K562 (cell line): Measurements from ENCODE around the gene TTN. TPM values are rescaled to one million over a fixed set of nuclear protein-coding genes. Genes with fewer than 3 reads are reported as not detected.

Source experiments
- HDAC1 ChIP-seq, 2 experiments: fragments of 450-650 bp; IDR thresholded peaks; 2 replicates each; pipeline ENCODE4 v1.6.1; 2016 to 2017; ENCODE audit warnings: inconsistent platforms in 1 of 2, mild to moderate bottlenecking in 1 of 2, moderate library complexity in 1 of 2
- NFIC ChIP-seq: fragments of 450-650 bp; IDR thresholded peaks from 2 replicates; pipeline ENCODE4 v1.6.1; 2017; ENCODE audit warnings: mild to moderate bottlenecking, inconsistent platforms
- POU5F1 ChIP-seq: fragments of 150-350 bp; IDR thresholded peaks from 2 replicates; pipeline ENCODE4 v1.6.1; 2014; ENCODE audit warnings: borderline replicate concordance, low read length, low read depth, mild to moderate bottlenecking; ENCODE audit not compliant: partially characterized antibody
- ZNF143 ChIP-seq: sonication (generic); formaldehyde crosslinking; IDR thresholded peaks from 2 replicates; pipeline ENCODE4 v1.9.0; 2022; ENCODE audit warnings: mild to moderate bottlenecking, missing genetic modification reagents
- polyA plus RNA-seq, 8 experiments: library from polyadenylated mRNA; depleted of rRNA in 4 of 8; stranded (reverse) in 5 of 8; unstranded in 3 of 8; fragments of >200 nt; fragmentation: Nextera tagmentation in 2 of 8; fragmentation: Illumina TruSeq in 1 of 8; extraction: Ambion mirVana in 2 of 8; extraction: Trizol in 1 of 8; gene quantifications; 2 replicates each; pipeline versions ENCODE4 v1.2.1 to v1.2.3, GENCODE V29; 2011 to 2014; ENCODE audit warnings: inconsistent platforms in 1 of 8, missing spikeins in 1 of 8
- total RNA-seq, 7 experiments: library from RNA; depleted of rRNA in 6 of 7; stranded (reverse); fragments of >200 nt in 6 of 7; fragmentation: Illumina TruSeq in 2 of 7; extraction: Trizol in 2 of 7; gene quantifications; 2 replicates each; pipeline versions ENCODE4 v1.2.1 to v1.2.3, GENCODE V29; 2011 to 2021; ENCODE audit warnings: low replicate concordance in 1 of 7
- TF ChIP-seq, protein P1 (sequence below): fragments of 450-650 bp; IDR thresholded peaks from 2 replicates; pipeline ENCODE4 v1.7.0; 2016; ENCODE audit warnings: borderline replicate concordance
- TF ChIP-seq, protein P2 (sequence below): fragments of 450-650 bp; IDR thresholded peaks from 2 replicates; pipeline ENCODE4 v1.6.1; 2016
- TF ChIP-seq, protein P3 (sequence below): fragments of 200-800 bp; sonication (Bioruptor generic); IDR thresholded peaks from 2 replicates; pipeline ENCODE4 v1.6.1; 2016; ENCODE audit warnings: missing genetic modification characterization, missing compliant biosample characterization
- TF ChIP-seq, protein P4 (sequence below): sonication (generic); formaldehyde crosslinking; IDR thresholded peaks from 2 replicates; pipeline ENCODE4 v1.8.0; 2022; ENCODE audit warnings: mild to moderate bottlenecking, low read depth, missing genetic modification reagents
- TF ChIP-seq, protein P5 (sequence below), 2 experiments: IDR thresholded peaks in 1 of 2; conservative IDR thresholded peaks in 1 of 2; 2 replicates each; pipeline ENCODE4 v1.6.1; 2016; ENCODE audit warnings: low read depth in 2 of 2, mild to moderate bottlenecking in 1 of 2, missing compliant biosample characterization in 1 of 2, missing genetic modification characterization in 1 of 2, moderate library complexity in 1 of 2

TTN gene
- total and polyA plus RNA-seq, 9 of the 15 experiments (the other 6 are each of a cell fraction or from before 2014, with no cell fraction given), result under 0.01 to 0.20 (median 0.04) TPM; not detected in 1

DNA sequence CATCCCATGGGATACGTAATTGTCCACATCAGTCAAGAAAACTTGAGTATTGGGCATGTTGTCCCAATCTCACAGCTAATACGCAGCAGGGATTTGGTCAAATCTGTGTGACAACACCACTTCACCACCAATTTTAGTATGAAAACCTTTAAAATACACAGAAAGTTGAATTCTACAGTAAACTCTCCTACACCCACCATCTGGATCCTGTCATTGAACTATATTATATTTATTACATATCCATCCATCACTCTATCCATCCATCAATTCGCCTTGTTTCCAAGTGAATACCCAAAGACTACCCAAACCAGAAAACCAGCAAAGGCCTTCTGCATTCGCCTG lies 328.0 kb downstream of the TTN start (continued):
- TF ChIP-seq ZNF143 (CRISPR knock-in tag) (no peak), NFIC (no peak), POU5F1 (peak; percentile 2), HDAC1 (IDR thresholded peaks at IDR 0.05) (no peak)
- TF ChIP-seq, protein P1, sequence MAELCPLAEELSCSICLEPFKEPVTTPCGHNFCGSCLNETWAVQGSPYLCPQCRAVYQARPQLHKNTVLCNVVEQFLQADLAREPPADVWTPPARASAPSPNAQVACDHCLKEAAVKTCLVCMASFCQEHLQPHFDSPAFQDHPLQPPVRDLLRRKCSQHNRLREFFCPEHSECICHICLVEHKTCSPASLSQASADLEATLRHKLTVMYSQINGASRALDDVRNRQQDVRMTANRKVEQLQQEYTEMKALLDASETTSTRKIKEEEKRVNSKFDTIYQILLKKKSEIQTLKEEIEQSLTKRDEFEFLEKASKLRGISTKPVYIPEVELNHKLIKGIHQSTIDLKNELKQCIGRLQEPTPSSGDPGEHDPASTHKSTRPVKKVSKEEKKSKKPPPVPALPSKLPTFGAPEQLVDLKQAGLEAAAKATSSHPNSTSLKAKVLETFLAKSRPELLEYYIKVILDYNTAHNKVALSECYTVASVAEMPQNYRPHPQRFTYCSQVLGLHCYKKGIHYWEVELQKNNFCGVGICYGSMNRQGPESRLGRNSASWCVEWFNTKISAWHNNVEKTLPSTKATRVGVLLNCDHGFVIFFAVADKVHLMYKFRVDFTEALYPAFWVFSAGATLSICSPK, result no peak
- TF ChIP-seq, protein P2, sequence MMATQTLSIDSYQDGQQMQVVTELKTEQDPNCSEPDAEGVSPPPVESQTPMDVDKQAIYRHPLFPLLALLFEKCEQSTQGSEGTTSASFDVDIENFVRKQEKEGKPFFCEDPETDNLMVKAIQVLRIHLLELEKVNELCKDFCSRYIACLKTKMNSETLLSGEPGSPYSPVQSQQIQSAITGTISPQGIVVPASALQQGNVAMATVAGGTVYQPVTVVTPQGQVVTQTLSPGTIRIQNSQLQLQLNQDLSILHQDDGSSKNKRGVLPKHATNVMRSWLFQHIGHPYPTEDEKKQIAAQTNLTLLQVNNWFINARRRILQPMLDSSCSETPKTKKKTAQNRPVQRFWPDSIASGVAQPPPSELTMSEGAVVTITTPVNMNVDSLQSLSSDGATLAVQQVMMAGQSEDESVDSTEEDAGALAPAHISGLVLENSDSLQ, result peak; percentile 31; the same call in 1 of the 2 replicates
- TF ChIP-seq, protein P3, sequence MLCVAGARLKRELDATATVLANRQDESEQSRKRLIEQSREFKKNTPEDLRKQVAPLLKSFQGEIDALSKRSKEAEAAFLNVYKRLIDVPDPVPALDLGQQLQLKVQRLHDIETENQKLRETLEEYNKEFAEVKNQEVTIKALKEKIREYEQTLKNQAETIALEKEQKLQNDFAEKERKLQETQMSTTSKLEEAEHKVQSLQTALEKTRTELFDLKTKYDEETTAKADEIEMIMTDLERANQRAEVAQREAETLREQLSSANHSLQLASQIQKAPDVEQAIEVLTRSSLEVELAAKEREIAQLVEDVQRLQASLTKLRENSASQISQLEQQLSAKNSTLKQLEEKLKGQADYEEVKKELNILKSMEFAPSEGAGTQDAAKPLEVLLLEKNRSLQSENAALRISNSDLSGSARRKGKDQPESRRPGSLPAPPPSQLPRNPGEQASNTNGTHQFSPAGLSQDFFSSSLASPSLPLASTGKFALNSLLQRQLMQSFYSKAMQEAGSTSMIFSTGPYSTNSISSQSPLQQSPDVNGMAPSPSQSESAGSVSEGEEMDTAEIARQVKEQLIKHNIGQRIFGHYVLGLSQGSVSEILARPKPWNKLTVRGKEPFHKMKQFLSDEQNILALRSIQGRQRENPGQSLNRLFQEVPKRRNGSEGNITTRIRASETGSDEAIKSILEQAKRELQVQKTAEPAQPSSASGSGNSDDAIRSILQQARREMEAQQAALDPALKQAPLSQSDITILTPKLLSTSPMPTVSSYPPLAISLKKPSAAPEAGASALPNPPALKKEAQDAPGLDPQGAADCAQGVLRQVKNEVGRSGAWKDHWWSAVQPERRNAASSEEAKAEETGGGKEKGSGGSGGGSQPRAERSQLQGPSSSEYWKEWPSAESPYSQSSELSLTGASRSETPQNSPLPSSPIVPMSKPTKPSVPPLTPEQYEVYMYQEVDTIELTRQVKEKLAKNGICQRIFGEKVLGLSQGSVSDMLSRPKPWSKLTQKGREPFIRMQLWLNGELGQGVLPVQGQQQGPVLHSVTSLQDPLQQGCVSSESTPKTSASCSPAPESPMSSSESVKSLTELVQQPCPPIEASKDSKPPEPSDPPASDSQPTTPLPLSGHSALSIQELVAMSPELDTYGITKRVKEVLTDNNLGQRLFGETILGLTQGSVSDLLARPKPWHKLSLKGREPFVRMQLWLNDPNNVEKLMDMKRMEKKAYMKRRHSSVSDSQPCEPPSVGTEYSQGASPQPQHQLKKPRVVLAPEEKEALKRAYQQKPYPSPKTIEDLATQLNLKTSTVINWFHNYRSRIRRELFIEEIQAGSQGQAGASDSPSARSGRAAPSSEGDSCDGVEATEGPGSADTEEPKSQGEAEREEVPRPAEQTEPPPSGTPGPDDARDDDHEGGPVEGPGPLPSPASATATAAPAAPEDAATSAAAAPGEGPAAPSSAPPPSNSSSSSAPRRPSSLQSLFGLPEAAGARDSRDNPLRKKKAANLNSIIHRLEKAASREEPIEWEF (CRISPR knock-in tag), result peak; percentile 53; the same call in 1 of the 2 replicates
- TF ChIP-seq, protein P4, sequence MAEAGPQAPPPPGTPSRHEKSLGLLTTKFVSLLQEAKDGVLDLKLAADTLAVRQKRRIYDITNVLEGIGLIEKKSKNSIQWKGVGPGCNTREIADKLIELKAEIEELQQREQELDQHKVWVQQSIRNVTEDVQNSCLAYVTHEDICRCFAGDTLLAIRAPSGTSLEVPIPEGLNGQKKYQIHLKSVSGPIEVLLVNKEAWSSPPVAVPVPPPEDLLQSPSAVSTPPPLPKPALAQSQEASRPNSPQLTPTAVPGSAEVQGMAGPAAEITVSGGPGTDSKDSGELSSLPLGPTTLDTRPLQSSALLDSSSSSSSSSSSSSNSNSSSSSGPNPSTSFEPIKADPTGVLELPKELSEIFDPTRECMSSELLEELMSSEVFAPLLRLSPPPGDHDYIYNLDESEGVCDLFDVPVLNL, result no peak
- TF ChIP-seq, protein P5, sequence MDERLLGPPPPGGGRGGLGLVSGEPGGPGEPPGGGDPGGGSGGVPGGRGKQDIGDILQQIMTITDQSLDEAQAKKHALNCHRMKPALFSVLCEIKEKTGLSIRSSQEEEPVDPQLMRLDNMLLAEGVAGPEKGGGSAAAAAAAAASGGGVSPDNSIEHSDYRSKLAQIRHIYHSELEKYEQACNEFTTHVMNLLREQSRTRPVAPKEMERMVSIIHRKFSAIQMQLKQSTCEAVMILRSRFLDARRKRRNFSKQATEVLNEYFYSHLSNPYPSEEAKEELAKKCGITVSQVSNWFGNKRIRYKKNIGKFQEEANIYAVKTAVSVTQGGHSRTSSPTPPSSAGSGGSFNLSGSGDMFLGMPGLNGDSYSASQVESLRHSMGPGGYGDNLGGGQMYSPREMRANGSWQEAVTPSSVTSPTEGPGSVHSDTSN (CRISPR knock-in tag; IDR thresholded peaks at IDR 0.05; ENCODE audit: low read depth), result no peak
- TF ChIP-seq, protein P5 (tag; conservative IDR thresholded peaks at IDR 0.05; ENCODE audit: low read depth), result 0 out of 2 replicates have a peak, but pooled peaks have one; percentile 8
